Medulla oblongata (tissue), 1 donor: ENCODE results near the gene LRP1B.
"Not testable (repeated sequence)": the region's sequence is repeated elsewhere in the genome, so short reads cannot be mapped to it uniquely, and the experiment has no call there.

Experiments used
- DNase-seq: peaks from one replicate; pipeline ENCODE4 v3.0.0-alpha.2; 2015; ENCODE audit errors: extremely low spot score

Gene LRP1B

GRCh38 chr2:141889788-141890187 lies 241.0 kb downstream of the LRP1B start:
- peak; percentile 28 for DNase-seq

GRCh38 chr2:141888987-141889555 lies 241.7 kb downstream of the LRP1B start:
- no peak for DNase-seq

DNA sequence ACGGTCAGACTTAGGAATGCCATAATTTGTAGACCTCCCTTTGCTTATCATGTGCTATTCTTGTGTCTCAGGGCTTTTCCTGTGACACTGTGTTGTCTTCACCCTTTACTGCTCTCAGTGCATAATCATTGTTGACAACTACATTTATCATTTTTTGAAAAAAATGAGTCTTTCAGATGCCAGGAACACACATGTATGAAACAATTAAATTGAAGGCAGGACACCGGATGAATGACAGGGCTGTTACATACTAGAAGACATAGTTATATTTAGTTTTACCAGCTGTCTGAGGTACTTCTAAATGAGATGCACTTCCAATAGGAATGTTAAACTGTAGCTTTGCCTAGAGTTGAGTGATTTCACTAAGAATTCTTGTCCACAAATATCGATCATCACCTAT lies 243.5 kb downstream of the LRP1B start:
- DNase-seq, result no peak

GRCh38 chr2:141878016-141878415 lies 252.8 kb downstream of the LRP1B start:
- no peak for DNase-seq

- DNase-seq, result no peak
These were observed 258.7 kb downstream of the LRP1B start for GRCh38 chr2:141871913-141872634.

DNA sequence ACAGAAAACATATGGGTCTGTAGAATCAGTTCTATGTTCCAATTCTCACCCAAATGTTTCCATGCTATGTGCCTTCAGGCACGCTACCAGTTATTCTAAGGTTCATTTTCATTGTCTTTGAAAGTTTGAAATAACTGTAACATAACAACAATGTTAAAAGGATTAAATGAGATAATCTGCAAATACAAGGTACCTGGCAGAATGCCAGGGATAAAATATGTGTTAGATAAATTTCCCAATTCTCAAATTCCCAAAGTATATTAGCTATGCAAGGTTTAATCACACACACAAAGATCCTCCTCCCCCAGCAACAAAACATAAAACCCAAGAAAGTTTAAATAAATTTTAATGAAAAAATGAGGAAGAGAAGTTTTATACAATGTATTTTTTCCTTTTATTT lies 261.2 kb downstream of the LRP1B start:
- no peak for DNase-seq

GRCh38 chr2:141863964-141864363 lies 266.9 kb downstream of the LRP1B start:
- no peak for DNase-seq

DNA sequence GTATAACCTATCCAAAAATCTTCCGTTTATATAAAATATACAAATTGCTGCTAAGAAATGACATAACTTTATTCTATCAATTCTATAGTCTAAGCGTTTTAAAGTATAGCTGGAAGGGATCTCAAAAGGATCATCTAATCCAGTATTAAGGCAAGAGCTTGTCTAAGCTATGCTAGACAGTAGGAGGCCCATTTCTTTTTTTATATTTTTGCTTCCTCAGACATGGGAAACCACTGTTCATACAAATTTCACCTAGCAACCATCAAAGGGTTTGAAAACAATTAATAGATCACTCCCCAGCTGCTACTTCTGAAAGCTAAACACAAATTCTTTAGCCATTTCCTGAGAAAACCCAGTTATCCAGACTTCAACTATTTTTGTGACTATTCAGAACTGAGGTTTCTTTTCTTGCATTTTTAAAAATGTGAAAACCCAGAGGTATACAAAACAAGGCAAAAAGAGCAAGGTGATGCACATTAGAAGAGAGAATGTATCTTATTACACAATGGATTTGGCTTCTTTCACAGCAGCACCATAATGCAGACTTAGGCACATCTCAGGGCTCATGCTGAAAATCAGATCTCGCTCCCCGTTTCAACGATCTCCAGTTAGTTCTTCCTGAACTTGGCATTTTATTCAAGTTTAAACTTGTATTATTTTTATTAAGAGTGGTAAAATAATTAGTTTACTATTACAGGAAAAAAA lies 274.4 kb downstream of the LRP1B start:
- no peak for DNase-seq

- DNase-seq, result no peak
These were observed 282.6 kb downstream of the LRP1B start for GRCh38 chr2:141848191-141848590.

DNA sequence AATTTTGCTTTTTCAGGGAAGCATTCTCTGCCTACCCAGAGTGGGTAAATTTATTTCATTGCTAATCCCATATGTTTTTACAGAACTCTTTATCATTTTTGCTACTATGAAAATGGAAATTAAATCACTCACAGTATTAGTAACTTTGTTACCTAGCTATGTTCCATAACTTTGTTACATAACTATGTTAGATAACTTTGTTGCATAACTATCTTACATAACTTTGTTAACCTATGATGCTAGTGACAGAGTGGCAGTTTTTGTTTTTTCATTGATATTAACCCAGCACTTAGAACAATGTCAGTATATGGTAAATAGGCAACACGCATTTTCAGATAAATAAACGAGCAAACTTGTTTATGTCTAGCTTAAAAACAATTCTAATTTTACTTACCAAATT lies 286.6 kb downstream of the LRP1B start:
- DNase-seq, result no peak

DNA sequence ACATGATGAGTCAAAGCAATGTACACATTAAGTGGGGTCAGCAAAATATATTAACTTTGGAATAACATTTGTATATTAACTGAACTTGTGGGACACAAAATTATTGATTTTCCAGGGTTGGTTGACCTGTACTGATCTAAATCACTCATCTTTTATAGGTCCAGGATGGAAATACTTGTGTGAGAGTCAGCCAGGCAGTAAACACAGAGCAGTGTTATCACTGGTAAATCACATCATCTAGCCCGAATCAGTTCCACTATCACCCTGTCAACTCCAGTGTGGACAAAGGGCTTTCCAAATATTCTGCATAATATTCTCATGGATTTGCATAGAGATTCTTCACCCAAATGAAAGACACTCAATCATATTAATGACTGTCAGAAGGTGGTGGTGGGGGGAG lies 295.7 kb downstream of the LRP1B start:
- DNase-seq, result no peak

GRCh38 chr2:141828761-141829160 lies 302.1 kb downstream of the LRP1B start:
- DNase-seq, result no peak

DNA sequence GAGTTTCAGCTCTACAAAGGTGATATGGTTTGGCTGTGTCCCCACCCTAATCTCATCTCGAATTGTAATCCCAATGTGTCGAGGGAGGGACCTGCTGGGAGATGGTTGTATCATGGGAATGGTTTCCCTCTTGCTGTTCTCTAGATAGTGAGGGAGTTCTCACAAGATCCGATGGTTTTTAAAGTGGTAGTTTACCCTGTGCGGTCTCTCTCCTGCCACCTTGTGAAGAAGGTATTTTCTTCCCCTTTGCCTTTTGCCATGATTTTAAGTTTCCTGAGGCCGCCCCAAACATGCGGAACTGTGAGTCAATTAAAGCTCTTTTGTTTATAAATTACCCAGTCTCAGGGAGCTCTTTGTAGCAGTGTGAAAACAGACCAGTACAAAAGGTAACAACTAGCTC lies 306.0 kb downstream of the LRP1B start:
- DNase-seq, result no peak

DNA sequence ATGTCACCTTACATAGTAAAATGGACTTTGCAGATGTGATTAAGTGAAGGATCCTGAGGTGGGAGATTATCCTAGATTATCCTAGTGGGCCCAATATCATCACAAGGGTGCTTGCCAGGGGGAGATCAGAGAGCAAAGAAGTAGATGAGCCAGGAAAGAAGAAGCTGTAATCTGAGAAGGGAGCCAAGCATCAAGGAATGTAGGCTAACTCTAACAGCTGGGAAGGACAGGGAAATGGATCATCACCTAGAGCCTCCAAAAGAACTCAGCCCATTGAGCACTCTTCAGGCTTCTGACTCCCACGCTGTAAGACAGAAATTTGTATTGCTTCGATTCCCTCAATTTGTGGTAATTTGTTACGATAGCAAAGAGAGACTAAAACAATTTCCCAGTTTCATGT lies 309.9 kb downstream of the LRP1B start:
- DNase-seq, result no peak

GRCh38 chr2:141815320-141815719 lies 315.5 kb downstream of the LRP1B start:
- not testable (repeated sequence) for DNase-seq

- DNase-seq, result no peak
These were observed 316.7 kb downstream of the LRP1B start for GRCh38 chr2:141814150-141814549.

DNA sequence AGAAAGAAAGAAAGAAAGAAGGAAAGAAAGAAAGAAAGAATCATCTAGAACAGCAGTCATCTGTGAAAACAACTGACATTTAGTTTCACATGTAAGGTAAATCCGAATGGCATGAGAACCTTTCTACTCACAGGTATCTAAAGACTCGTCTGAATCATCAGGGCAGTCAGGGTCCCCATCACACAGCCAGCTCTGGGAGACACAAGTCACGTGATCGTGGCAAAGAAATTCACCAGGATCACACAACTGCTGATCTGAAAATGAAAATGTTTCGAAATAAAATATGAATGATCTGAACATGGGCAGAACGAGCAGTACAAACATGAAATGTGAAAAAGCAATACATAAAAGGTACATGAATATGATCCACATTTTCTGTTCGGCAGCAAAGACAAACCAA lies 320.7 kb downstream of the LRP1B start:
- no peak for DNase-seq

DNA sequence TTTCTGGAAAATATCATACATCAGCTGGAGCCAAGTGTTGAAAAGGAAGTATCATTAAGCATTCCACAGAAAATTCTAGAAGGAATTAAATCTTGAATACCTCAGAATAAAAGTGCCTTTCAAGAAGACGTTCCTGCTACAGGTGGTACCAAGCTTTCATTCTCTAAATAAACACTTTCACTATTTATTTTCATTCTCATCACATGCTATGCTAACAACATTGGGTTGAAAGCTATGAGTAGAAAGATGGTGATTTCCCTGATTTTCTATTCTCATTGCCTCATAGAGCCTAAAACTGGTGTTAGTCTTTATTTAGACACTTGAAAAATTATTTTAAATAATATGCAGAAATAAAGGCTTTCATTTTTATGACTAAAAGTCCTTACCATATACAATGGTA lies 324.7 kb downstream of the LRP1B start:
- no peak for DNase-seq

DNA sequence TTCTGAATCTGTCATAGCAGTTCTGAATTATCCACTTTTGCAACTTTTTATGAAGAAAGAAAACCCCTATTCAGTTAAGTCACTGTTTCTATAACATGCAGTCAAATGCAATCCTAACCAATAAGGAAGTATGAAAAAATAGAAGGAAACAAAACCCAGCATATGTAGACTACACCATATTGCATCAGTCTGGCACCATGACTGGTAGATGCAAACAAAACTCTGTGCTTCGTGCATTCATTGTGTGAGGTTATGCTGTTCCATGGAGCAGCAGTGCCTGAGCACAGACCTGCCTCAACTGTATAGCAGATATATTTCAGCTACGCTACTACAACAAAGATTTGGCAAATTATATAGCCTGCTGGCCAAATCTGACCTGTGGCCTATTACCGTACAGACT lies 325.5 kb downstream of the LRP1B start:
- DNase-seq, result no peak

DNA sequence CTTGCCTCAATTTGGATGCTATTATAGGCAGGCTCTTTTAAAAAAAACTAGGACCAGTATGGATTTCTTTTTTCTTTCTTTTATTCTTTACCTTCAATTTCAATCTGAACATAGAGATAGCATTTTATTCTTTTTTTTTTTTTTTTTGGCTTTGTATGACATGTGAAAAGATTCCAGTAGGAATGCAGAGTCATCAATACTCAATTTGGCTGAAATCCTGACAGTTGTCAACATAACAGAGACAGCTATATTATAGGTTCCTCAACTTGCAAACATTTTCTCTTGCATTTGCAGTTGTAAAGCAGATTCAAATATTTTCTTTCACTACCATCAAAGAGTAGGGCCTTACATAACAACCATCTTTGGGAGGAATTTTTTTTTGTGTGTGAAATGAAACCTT lies 334.4 kb downstream of the LRP1B start:
- DNase-seq, result no peak

DNA sequence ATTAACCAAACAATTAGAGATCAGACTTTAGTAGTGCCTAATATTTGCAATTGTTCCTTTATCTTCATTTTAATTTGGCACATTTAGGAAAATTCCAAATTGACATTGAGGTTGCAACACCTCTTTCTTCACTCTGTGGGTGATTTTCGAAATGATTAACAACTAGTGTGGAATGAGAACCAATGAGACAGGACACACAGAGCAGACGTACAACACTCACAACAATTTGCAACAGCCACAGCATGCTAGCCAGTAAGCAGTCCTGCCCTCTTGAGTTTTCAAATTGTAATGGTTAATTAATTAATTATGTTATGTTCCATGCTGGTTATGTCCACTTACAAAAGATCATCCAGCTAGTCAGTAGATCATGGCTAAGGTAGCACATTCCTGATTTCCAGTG lies 339.3 kb downstream of the LRP1B start:
- no peak for DNase-seq

DNA sequence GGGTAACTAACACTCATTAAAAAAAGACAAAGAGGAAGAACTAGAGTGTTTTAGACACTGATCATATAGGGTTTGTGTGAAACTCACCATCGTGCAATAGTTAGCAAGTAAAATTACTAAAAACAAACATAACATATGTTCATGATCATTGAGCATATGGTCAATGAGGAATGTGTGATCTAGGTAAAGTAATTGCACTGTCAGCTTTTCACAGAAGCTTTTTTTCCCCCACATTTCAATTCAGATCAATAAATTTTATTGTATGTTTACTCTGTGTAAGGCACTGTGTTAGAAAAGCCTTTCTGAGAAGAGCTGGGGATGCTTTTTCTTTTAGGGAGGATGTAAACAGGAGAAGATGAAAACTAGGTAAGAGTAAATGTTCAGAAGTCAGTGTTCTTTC lies 348.2 kb downstream of the LRP1B start:
- no peak for DNase-seq

- DNase-seq, result no peak
These were observed 352.4 kb downstream of the LRP1B start for GRCh38 chr2:141778315-141778835.
